SU-DHL-6 (cell line): ENCODE measurements around the gene SPARC.

Experiments used
- CTCF ChIP-seq: fragments of 200-600 bp; sonication (generic); IDR thresholded peaks from one replicate; pipeline ENCODE4 v1.5.1; 2017; ENCODE audit warnings: antibody characterized with exemption, mild to moderate bottlenecking, low read length, moderate library complexity; ENCODE audit not compliant: insufficient read depth, poor library complexity, severe bottlenecking
- EZH2phosphoT487 ChIP-seq: fragments of 200-600 bp; sonication (generic), shearing (Covaris generic); conservative IDR thresholded peaks from 2 replicates; pipeline ENCODE4 v1.6.1; 2018; ENCODE audit warnings: mild to moderate bottlenecking, antibody characterized with exemption, low read length, moderate library complexity, mixed read lengths

GRCh38 chr5:151632941-151633340 lies 53.8 kb downstream of the SPARC start:
- TF ChIP-seq CTCF (no peak), EZH2phosphoT487 (no peak)
